OCI-LY1 (cell line): ENCODE measurements around the gene ROBO1.

Source experiments
- H2AFZ ChIP-seq: fragments of 200-600 bp; sonication (generic), shearing (Covaris generic); 2 replicates; pipeline ENCODE4 v1.6.0; 2014; ENCODE audit warnings: antibody characterized with exemption, mild to moderate bottlenecking, low read length
- H3F3A ChIP-seq: fragments of 200-600 bp; sonication (generic), shearing (Covaris generic); 2 replicates; pipeline ENCODE4 v1.6.0; 2014; ENCODE audit warnings: mild to moderate bottlenecking, antibody characterized with exemption, low read length, moderate library complexity; ENCODE audit not compliant: insufficient read depth
- H3K27ac ChIP-seq: fragments of 200-600 bp; sonication (generic); 2 replicates; pipeline ENCODE4 v1.5.1; 2014; ENCODE audit warnings: low read length, mixed run types, mild to moderate bottlenecking, low read depth; ENCODE audit not compliant: poor library complexity, severe bottlenecking
- H3K27me3 ChIP-seq: fragments of 200-600 bp; sonication (generic); 2 replicates; pipeline ENCODE4 v1.6.0; 2014; ENCODE audit warnings: antibody characterized with exemption, mild to moderate bottlenecking, low read length, moderate library complexity; ENCODE audit not compliant: insufficient read depth
- H3K36me3 ChIP-seq: fragments of 200-600 bp; sonication (generic); 2 replicates; pipeline ENCODE4 v1.6.1; 2014; ENCODE audit warnings: mild to moderate bottlenecking, antibody characterized with exemption, low read length, moderate library complexity, mixed read lengths; ENCODE audit not compliant: insufficient read depth
- H3K4me1 ChIP-seq: fragments of 200-600 bp; sonication (generic); 2 replicates; pipeline ENCODE4 v1.5.1; 2014; ENCODE audit warnings: mild to moderate bottlenecking, low read length, moderate library complexity; ENCODE audit not compliant: insufficient read depth, severe bottlenecking
- H3K4me2 ChIP-seq: fragments of 200-600 bp; sonication (generic), shearing (Covaris generic); 2 replicates; pipeline ENCODE4 v1.6.1; 2014; ENCODE audit warnings: low read length
- H3K4me3 ChIP-seq: fragments of 200-600 bp; sonication (generic); 2 replicates; pipeline ENCODE4 v1.5.1; 2014; ENCODE audit warnings: low read length, low read depth, mild to moderate bottlenecking, mixed read lengths; ENCODE audit not compliant: poor library complexity, severe bottlenecking
- H3K79me2 ChIP-seq: fragments of 200-600 bp; shearing (Covaris generic); 2 replicates; pipeline ENCODE4 v1.6.1; 2016; ENCODE audit warnings: mixed run types, low read length, mixed read lengths; ENCODE audit not compliant: insufficient read depth
- H3K9ac ChIP-seq: fragments of 200-600 bp; sonication (generic), shearing (Covaris generic); 2 replicates; pipeline ENCODE4 v1.6.1; 2014; ENCODE audit warnings: mild to moderate bottlenecking, low read length, mixed read lengths
- H3K9me2 ChIP-seq: fragments of 200-600 bp; sonication (generic), shearing (Covaris generic); 2 replicates; pipeline ENCODE4 v1.6.1; 2014; ENCODE audit warnings: low read depth, mild to moderate bottlenecking, low read length, mixed read lengths
- H3K9me3 ChIP-seq: fragments of 200-600 bp; shearing (Covaris generic); 2 replicates; pipeline ENCODE4 v1.6.1; 2014; ENCODE audit warnings: low read length, mixed read lengths
- H4K20me1 ChIP-seq: fragments of 200-600 bp; sonication (generic), shearing (Covaris generic); 2 replicates; pipeline ENCODE4 v1.6.0; 2016; ENCODE audit warnings: mild to moderate bottlenecking, low read length; ENCODE audit not compliant: insufficient read depth
- EZH2 ChIP-seq: fragments of 200-600 bp; sonication (generic), shearing (Covaris generic); IDR thresholded peaks from 2 replicates; pipeline ENCODE4 v1.8.0; 2017; ENCODE audit warnings: borderline replicate concordance, mixed run types, mild to moderate bottlenecking, antibody characterized with exemption, low read length, moderate library complexity, mixed read lengths
- TF ChIP-seq, protein P1 (sequence below): fragments of 200-600 bp; sonication (generic), shearing (Covaris generic); IDR thresholded peaks from 2 replicates; pipeline ENCODE4 v1.5.1; 2017; ENCODE audit warnings: mild to moderate bottlenecking, antibody characterized with exemption, low read length, moderate library complexity, mixed read lengths

ROBO1 gene

DNA sequence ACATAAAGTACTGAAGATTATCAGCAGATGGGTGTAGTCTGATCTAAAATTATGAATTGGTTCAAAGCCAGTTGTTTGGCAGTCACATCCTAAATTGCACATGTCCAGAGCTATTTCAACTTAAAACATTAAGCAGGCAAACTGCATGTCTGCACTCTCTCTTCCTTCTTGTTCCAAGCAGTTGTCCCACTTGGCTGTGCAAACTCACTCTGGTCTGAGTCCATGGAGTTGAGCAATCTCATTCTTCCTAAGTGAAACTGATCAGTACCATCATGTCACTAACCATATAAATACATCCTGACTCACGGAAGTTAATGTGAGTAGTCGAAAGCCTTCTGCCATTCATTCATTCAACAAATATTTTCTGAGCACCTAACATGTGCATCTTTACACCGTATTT, 353.0 kb downstream of the ROBO1 start:
- Histone ChIP-seq H2AFZ (no peak overlapping the region), H3K4me1 (no peaks in the 10 kb centered on the region), H3K27ac (no peak overlapping the region), H3K9me3 (no peaks in the 10 kb centered on the region), H3F3A (no peaks in the 10 kb centered on the region), H3K9ac (no peak overlapping the region), H3K27me3 (no peaks in the 10 kb centered on the region), H3K4me2 (no peak overlapping the region), H3K9me2 (no peaks in the 10 kb centered on the region), H3K36me3 (no peaks in the 10 kb centered on the region), H3K4me3 (no peak overlapping the region), H3K79me2 (no peaks in the 10 kb centered on the region), H4K20me1 (no peaks in the 10 kb centered on the region)
- TF ChIP-seq, protein P1, sequence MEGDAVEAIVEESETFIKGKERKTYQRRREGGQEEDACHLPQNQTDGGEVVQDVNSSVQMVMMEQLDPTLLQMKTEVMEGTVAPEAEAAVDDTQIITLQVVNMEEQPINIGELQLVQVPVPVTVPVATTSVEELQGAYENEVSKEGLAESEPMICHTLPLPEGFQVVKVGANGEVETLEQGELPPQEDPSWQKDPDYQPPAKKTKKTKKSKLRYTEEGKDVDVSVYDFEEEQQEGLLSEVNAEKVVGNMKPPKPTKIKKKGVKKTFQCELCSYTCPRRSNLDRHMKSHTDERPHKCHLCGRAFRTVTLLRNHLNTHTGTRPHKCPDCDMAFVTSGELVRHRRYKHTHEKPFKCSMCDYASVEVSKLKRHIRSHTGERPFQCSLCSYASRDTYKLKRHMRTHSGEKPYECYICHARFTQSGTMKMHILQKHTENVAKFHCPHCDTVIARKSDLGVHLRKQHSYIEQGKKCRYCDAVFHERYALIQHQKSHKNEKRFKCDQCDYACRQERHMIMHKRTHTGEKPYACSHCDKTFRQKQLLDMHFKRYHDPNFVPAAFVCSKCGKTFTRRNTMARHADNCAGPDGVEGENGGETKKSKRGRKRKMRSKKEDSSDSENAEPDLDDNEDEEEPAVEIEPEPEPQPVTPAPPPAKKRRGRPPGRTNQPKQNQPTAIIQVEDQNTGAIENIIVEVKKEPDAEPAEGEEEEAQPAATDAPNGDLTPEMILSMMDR: no peak
- no peak for TF ChIP-seq EZH2

DNA sequence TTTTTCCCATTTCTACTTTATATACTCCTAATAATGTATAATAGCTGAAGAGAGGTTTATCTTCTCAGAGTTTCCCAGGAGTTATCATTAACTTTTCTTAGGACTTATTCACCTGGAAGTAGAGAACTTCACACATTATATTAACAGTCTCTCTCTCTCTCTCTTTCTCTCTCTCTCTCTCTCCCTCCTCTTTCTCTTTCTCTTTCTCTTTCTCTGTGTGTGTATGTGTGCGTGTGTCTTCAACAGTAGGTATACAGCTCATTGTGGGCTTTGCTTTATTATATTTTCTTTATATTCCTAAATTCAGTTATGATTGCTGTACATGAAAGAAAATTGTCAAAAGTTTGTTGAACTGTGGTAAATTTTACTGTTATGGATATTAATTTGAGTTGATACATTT, 353.8 kb downstream of the ROBO1 start:
- TF ChIP-seq, protein P1: no peak
- no peak for TF ChIP-seq EZH2
- H3K4me2 ChIP-seq: no peak overlapping the region
- H3K4me3 ChIP-seq: no peak overlapping the region
- no peaks in the 10 kb centered on the region for H3F3A ChIP-seq
- no peaks in the 10 kb centered on the region for H3K79me2 ChIP-seq
- no peaks in the 10 kb centered on the region for H4K20me1 ChIP-seq
- H3K9me2 ChIP-seq: no peaks in the 10 kb centered on the region
- no peaks in the 10 kb centered on the region for H3K4me1 ChIP-seq
- no peak overlapping the region for H3K27ac ChIP-seq
- H3K27me3 ChIP-seq: no peaks in the 10 kb centered on the region
- H2AFZ ChIP-seq: no peak overlapping the region
- H3K9ac ChIP-seq: no peak overlapping the region
- H3K36me3 ChIP-seq: no peaks in the 10 kb centered on the region
- no peaks in the 10 kb centered on the region for H3K9me3 ChIP-seq

DNA sequence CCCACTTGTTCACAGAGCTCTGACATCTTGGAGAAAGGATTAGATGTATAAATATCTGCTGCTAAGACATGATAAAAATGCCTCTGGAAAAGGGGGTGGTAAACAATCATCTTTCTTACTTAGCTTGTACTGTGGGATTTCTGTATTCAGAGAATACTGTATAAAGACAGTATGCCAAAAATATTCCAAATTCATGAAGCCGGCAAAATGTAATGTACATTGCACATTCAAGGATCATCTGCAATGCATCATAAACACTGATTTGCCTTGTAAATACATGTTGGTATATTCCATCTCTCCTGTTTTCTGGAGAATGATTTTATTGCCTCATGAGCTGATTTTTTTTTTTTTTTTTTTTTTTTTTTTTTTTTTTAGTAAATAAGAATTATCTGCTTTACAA, 355.3 kb downstream of the ROBO1 start:
- Histone ChIP-seq H3K27ac (no peak overlapping the region), H3K9ac (no peak overlapping the region), H4K20me1 (no peaks in the 10 kb centered on the region), H3K27me3 (no peaks in the 10 kb centered on the region), H3F3A (no peaks in the 10 kb centered on the region), H2AFZ (no peak overlapping the region), H3K4me1 (no peaks in the 10 kb centered on the region), H3K79me2 (no peaks in the 10 kb centered on the region), H3K9me3 (no peaks in the 10 kb centered on the region), H3K4me2 (no peak overlapping the region), H3K36me3 (no peaks in the 10 kb centered on the region), H3K4me3 (no peak overlapping the region), H3K9me2 (no peaks in the 10 kb centered on the region)
- no peak for TF ChIP-seq EZH2
- TF ChIP-seq, protein P1: no peak
